BLaER1 (cell line): ENCODE data around the gene STK11.

Source experiments
- H3K27ac ChIP-seq: shearing (Covaris generic); formaldehyde crosslinking; 2 replicates; pipeline ENCODE4 v1.8.1; 2022
- H3K27me3 ChIP-seq: shearing (Covaris generic); formaldehyde crosslinking; 2 replicates; pipeline ENCODE4 v1.8.1; 2022
- H3K36me3 ChIP-seq: shearing (Covaris generic); formaldehyde crosslinking; 2 replicates; pipeline ENCODE4 v1.8.1; 2022
- H3K4me1 ChIP-seq: shearing (Covaris generic); formaldehyde crosslinking; 2 replicates; pipeline ENCODE4 v1.8.1; 2022
- H3K4me2 ChIP-seq: shearing (Covaris generic); formaldehyde crosslinking; 2 replicates; pipeline ENCODE4 v1.8.1; 2022
- H3K4me3 ChIP-seq: shearing (Covaris generic); formaldehyde crosslinking; 2 replicates; pipeline ENCODE4 v1.8.1; 2022
- H3K9ac ChIP-seq: shearing (Covaris generic); formaldehyde crosslinking; 2 replicates; pipeline ENCODE4 v1.8.1; 2022
- H3K9me3 ChIP-seq: shearing (Covaris generic); formaldehyde crosslinking; 2 replicates; pipeline ENCODE4 v1.8.1; 2022
- H4K20me1 ChIP-seq: shearing (Covaris generic); formaldehyde crosslinking; 2 replicates; pipeline ENCODE4 v1.8.1; 2022
- Cebpa-rat ChIP-seq: shearing (Covaris generic); IDR thresholded peaks from 2 replicates; pipeline ENCODE4 v1.8.1; 2022

STK11 gene

DNA sequence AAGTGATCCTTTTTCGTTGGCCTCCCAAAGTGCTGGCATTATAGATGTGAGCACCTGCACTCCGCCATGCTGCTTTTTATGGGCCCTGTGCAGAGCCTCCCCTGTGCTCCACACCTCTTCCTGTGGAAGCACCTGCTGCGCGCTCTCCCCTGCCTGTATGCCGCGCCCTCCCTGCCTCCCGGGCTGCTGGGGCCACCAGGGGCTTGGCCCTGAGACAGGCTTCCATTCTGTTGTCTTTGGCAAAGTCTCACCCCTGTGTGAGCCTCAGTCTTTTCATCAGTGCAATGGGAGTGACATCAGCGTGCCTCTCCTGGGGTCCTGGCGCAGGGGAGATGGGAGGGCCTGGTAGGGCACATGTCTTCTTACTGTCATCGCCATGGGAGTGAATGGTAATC lies 71.0 kb downstream of the STK11 start:
- Histone ChIP-seq H3K27me3 (no peaks in the 10 kb centered on the region), H3K4me2 (peak overlapping the region; percentile 100), H3K36me3 (peaks cover 63% of the 10 kb centered on the region), H3K4me1 (peaks cover 59% of the 10 kb centered on the region), H3K4me3 (peak overlapping the region; percentile 80), H3K9me3 (no peaks in the 10 kb centered on the region), H4K20me1 (peaks cover 69% of the 10 kb centered on the region), H3K27ac (peak overlapping the region; percentile 99), H3K9ac (peak overlapping the region; percentile 95)
- no peak for TF ChIP-seq Cebpa-rat

- Histone ChIP-seq H3K9me3 (no peaks in the 10 kb centered on the region), H3K36me3 (peaks cover 58% of the 10 kb centered on the region), H4K20me1 (peaks cover 65% of the 10 kb centered on the region), H3K4me1 (peaks cover 55% of the 10 kb centered on the region), H3K27ac (peak overlapping the region; percentile 99), H3K27me3 (no peaks in the 10 kb centered on the region), H3K4me3 (peak overlapping the region; percentile 80; the same call in 1 of the 2 replicates), H3K4me2 (peak overlapping the region; percentile 100), H3K9ac (peak overlapping the region; percentile 95)
- no peak for TF ChIP-seq Cebpa-rat
Observed at GRCh38 chr19:1277061-1277460, 71.5 kb downstream of the STK11 start.
